ENCODE results near the gene LRRIQ1.
"Not testable (repeated sequence)": the region's sequence is repeated elsewhere in the genome, so short reads cannot be mapped to it uniquely, and the experiment has no call there.

The LRRIQ1 gene, protein sequence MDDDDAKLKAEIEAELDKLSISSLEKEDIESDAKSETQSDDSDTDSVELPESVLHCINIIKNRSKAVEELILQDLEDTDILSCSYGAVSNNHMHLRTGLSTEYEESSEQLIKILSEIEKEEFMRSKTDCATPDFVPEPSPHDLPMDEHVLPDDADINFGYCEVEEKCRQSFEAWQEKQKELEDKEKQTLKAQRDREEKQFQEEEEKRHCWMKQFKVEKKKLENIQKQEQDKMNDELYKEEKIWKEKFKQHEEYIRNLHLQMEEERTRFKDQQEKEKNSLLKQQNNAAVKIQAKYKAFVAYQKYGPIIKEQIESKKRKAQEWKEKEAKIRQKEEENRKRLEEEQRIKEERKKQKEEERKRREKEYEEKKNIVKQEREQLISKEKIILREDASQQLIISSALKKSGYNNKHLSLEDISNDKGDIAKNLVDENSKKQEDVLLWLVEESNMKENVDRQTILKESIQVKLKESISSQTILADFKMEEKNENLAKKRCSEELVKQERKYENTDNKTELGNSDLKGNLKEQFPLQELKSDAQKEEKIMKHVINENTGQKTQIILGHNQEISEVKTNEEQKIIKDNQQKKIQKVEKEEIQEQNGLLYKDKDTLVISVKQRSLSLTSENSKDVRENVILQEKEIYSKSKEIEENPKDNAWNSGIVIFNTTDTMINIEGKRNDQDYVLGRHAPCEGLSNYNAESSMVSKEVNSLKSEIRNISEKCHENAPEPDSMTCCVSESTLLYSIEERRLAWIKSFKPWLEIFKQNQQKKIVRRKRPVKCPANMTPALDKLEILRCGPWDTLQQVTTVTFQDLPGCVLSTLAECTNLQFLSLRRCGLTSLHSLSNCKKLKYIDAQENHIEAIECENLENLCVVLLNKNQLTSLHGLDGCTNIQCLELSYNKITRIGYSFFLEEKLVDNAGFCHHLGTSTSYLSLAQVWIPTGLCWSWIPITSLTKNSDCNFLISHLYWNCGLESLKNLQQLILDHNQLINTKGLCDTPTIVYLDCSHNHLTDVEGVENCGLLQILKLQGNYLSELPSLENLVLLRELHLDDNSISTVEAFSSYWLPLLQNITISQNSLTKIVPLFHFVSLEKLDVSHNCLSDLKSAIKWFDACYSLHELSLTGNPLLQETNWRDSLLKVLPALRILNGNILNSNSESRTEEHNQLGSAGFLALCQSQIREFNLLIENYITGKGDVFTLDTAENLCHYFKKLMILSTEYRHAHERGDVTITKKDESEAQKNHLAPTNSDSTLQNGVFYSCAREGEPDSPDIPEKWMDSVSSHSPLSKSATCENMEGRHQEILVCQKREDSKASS (N-terminal part only)

DNA sequence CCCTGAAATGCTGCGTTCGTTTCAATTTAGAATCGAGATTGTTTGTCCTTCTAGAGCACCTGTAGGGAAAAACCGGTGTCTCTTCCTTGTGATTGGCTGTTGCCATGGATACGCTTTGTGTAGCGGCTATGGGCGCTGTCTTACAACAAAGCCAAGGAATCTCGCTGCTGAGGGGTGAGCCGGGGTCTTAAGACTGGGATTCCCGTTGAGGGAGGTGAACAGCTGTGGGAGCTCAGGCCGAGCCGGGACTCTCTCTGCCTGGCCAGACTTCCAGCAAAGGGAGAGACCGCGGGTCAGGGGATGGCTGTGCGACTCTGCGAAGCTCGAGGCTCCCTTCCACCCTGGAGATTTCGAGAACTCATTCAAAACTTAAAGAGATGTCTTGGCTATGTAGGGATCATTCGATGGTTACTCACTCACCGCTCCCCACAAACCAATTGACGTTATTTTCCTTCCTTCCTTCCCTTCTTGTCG, at the start of gene LRRIQ1, which contains the start of gene TSPAN19:
Gene LRRIQ1, plus strand, starts transcription at position 118 of the 474 bp plus-strand sequence. CDS start 1,826 bp downstream, outside the sequence.
Gene TSPAN19, minus strand, starts transcription at position 44 of the 474 bp plus-strand sequence. CDS start 6,331 bp downstream, outside the sequence.
- no peak for DNase-seq (ENCODE audit: low read depth in 2 of 2)

DNA sequence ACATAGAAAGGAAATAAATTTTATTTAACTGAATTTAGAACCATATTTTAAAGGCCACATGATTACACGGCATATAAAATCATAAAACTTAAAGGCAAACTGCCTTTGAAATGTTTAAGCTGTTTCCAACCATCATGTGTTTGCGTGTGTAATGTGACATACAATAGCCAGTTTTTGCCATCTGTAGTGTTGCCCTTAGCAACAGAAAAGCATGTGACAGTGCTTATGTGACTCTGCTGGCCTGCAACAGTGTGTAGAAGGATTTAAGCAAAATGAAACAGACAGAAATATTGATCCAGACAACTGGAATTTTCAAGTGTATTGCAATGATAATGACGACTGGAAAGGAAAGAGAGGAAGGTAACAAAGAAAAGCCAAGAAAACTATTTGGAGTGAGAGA, 49.6 kb upstream of the LRRIQ1 start:
- DNase-seq (ENCODE audit: low read depth in 2 of 2) = no peak

DNA sequence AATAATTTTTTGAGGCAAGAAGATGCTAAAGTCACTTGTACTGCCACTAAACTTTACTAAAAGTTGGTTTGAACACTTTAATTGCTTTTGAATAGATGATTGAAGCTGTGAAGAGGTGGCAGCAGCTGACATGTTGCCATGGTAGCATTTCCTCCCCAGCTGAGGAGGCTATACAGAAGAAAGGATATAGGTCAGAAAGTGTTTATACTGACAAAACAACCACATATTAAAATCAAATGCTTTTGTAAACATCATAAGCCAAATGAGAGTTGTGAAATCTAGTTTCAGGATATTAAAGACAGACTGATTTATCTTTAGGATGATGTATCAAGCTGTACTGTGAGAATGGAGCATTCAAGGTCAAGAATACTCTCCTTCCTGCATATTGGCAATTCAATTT, 41.7 kb upstream of the LRRIQ1 start:
- no peak for DNase-seq (ENCODE audit: low read depth in 2 of 2)

DNA sequence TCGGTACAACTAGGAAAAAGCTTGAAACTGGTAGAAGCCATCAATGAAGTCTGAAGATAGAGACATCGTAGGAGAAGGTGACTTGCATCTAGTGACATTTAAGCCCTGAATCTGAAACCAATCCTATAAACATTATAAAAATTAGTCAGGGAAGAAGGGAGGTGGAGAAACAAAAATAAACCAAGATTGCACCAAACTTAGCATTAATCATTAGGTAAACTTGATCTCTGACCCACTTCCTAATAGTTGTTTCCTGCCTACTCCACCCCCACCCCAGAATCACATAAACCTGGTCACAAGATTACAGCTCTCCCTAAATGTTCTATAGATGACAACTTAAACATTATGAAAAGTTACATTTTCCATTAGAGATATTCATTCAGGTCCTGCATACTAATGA, 40.5 kb upstream of the LRRIQ1 start:
- DNase-seq (ENCODE audit: low read depth in 2 of 2) = no peak

DNA sequence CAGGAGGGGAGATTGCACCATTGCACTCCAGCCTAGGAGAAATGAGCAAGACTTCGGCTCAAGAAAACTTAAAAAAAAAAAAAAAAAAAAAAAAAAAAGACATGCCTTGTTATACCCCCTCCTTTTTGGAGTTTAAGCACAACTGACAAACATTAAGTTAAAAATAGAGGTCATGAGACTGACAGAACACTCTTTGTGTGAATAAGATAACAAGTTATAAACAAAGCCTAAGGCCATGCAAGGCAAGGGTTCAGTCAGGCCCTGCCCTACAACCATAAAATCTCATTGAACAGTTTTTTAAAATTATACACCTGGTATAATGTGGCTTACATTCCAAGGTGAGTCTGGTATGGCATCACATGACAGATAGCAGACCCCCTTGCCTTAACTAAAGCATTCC, 39.4 kb upstream of the LRRIQ1 start:
- no peak for DNase-seq (ENCODE audit: low read depth in 2 of 2)

DNA sequence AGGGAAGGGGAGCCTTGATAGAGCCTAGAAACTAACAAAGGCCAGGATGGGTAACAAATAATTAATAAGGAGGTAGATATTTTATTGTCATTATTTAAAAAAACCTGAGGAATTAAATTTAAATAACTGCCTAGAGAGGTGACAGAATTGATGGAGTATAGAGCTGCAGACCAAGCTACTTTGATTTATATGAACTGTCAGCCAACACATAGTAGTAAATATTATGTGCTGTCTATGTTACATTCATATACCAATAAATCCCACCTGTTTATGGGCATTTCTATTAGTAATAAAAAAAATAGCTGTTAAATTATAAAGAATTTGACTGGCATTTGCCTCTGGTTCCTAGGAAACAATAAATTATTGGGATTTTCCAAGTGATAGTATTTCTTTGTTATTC, 37.8 kb upstream of the LRRIQ1 start:
- DNase-seq (ENCODE audit: low read depth in 2 of 2) = no peak

DNA sequence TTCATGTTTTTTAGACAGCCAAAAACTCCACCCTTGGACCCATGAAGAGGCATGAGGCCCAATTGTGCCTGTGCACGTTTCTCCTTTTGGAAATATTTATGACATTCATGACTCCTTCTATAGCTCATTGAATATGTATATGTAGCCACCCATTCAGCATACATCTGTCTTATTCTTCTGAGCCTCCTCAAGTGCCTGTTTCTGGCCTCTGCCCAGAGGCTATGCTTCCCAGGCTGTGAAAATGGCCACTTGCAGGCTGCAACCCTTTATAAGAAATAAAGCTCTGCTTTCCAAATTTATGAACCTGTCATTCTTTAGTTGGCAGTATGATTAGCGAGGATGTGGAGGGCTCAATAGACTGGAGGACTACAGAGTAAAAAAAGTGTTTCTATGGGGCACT, 35.4 kb upstream of the LRRIQ1 start:
- no peak for DNase-seq (ENCODE audit: low read depth in 2 of 2)

DNA sequence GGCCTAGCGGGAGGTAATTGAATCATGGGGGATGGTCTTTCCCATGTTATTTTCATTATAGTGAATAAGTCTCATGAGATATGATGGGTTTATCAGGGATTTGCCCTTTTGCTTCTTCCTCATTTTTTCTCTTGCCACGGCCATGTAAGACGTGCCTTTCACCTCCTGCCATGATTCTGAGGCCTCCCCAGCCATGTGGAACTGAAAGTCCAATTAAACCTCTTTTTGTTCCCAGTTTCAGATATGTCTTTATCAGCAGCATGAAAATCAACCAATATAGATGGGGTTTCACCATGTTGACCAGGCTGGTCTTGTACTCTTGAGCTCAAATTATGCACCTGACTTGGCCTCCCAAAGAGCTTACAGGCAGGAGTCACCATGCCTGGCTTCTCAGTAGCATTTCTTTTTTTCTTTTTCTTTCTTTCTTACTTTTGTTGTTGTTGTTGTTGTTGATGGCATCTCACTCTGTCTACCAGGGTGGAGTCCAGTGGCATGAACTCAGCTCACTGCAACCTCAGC, 33.3 kb upstream of the LRRIQ1 start:
- DNase-seq (ENCODE audit: low read depth in 2 of 2) = no peak

DNA sequence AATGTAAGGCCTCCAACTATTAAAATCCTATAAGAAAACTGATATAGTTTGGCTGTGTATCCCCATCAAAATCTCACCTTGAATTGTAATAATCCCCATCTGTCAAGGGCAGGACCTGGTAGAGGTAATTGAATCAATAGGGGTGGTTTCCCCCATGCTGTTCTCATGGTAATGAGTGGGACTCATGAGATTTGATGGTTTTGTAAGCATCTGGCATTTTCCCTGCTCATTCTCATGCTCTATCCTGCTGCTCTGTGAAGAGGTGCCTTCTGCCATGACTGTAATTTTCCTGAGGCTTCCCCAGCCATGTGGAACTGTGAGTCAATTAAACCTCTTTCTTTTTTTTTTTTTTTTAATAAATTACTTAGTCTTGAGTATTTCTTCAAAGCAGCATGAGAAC, 31.9 kb upstream of the LRRIQ1 start:
- no peak for DNase-seq (ENCODE audit: low read depth in 2 of 2)

DNA sequence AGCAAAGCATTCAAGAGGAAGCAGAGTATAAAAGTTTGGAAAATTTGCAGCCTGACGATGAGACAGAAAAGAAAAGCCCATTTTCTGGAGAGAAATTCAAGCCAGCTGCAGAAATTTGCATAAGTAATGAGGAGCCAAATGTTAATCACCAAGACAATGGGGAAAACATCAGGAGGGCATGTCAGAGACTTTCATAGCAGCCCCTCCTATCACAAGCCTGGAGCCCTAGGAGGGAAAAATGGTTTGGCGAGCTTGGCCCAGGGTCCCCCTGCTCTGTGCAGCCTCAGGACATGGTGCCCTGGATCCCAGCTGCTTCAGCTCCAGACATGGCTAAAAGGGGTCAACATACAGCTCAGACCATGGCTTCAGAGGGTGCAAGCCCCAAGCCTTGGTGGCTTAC, 31.1 kb upstream of the LRRIQ1 start:
- DNase-seq (ENCODE audit: low read depth in 2 of 2) = not testable (repeated sequence)

DNA sequence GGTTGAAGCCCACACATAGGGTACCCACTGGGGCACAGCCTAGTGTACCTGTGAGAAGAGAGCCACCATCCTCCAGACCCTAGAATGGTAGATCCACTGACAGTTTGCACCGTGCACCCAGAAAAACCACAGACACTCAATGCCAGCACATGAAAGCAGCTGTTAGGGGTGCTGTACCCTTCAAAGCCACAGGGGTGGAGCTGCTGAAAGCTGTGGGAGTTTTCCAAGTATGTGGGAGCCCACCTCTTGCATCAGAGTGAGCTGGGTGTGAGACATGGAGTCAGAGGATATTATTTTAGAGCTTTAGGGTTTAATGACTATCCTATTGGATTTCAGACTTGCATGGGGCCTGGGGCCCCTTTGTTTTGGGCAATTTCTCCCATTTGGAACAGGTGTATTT, 30.5 kb upstream of the LRRIQ1 start:
- DNase-seq (ENCODE audit: low read depth in 2 of 2) = no peak

DNA sequence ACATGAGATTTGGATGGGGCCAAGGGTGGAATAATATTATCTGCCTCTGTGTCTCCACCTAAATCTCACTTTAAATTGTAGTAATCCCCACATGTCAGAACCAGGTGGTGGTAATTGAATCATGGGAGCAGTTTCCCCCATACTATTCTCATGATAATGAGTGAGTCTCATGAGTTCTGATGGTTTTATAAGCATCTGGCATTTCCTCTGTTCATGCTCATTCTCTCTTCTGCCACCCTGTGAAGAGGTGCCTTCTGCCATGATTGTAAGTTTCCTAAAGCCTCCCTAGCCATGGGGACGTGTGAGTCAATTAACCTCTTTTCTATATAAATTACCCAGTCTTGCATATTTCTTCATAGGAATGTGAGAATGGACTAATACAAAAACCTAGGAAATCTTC, 29.9 kb upstream of the LRRIQ1 start:
- no peak for DNase-seq (ENCODE audit: low read depth in 2 of 2)

DNA sequence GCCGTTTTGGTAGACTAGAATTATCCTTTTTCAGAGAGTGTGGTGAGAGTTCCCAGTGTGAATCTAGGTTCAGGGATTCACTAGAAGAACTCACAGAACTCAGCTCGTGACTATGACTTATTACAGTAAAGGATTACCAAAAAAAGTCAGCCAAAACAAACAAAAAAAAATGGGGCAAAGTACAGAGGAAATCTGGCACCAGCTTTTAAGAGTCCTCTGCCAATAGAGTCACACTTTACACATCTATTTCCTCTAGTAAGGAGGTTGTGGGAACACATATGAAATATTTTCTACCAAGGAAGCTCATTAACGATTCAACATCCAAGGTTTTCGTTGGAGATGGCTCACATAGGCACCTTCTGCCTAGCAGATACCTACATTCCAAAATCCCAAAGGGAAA, 28.3 kb upstream of the LRRIQ1 start:
- DNase-seq (ENCODE audit: low read depth in 2 of 2) = no peak

DNA sequence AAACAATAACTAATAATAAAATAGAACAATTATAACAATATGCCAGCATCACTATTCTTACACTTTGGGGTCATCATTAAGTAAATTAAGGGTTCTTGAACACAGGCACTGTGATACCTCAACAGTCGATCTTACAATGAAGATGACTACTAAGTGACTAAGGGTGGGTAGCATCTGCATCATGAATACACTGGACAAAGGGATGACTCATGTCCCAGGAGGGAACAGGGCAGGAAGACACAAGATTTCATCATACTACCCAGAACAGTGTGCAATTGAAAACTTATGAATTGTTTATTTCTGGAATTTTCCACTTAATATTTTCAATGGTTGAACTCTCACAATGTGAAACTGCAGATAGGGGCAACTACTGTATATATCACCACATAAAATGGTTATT, 19.7 kb upstream of the LRRIQ1 start:
- DNase-seq (ENCODE audit: low read depth in 2 of 2) = no peak

DNA sequence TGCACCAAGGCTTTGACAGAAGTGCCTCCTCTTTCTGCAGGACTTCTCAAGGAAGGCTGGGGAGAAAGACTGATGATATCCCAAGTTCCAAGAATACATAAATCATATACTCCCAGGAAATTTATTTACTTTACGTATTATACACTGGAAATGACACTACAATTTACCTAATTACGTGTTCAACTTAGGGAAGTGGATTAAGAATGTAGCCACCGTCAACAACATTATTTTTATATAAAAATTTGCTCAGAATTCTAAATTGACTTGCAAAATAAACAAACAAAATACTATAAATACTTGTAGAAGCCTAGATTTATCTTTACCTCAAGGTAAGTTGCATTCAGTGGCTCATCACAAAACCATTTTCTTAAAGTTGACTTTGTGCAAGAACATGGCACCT, 19.0 kb upstream of the LRRIQ1 start:
- no peak for DNase-seq (ENCODE audit: low read depth in 2 of 2)

DNA sequence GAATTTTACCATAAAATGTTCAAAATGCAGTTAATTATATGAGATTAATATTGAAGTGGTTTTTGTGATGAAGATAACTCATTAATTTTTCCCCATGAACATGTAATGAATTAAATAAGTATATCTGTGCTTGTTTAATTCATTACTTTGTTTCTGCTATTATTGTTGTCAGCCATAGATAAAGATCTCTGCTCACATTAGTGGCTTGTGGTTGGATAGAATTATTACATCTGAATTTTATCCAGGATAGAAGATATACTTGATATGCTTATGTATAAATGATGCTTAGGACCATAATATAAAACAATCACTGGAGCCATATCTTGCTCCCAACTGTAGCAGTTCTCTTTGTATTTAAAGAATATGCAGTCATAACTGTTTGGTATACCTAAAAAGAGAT, 18.5 kb upstream of the LRRIQ1 start:
- no peak for DNase-seq (ENCODE audit: low read depth in 2 of 2)

DNA sequence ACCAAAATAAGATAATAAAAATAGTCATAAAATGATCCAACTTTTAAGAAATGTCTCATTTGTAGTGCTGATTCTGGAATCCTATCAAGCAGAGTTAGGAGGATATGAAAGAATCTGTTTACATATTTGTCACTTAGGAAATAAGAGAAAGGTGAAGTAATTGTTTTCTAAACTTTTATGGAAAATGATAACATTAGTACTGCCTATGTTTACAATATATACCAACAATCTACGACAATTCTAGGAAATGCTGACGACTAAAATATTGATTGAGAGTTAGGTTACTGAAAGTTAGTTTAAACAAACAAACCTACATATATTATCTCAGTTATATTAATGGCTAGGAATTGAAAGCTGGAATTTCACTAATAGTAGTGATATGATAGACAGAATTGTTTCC, 18.1 kb upstream of the LRRIQ1 start:
- no peak for DNase-seq (ENCODE audit: low read depth in 2 of 2)

DNA sequence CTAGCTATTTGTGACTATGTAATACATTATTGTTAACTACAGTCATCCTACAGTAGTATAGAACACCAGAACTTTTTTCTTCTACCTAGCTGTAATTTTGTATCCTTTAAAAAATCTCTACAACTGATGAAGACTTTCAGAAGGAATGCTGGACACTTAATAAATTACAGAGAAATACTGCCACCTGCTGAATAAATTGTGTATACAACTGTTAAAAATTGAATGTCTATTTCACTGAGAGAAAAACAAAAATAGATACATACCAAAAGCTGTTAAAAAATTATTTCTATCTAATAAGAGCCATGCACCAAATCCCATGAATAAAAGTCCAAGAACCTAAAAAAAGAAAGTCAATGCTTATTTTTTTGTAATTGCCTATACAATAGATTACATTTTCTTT, 6.7 kb upstream of the LRRIQ1 start:
- DNase-seq (ENCODE audit: low read depth in 2 of 2) = no peak

DNA sequence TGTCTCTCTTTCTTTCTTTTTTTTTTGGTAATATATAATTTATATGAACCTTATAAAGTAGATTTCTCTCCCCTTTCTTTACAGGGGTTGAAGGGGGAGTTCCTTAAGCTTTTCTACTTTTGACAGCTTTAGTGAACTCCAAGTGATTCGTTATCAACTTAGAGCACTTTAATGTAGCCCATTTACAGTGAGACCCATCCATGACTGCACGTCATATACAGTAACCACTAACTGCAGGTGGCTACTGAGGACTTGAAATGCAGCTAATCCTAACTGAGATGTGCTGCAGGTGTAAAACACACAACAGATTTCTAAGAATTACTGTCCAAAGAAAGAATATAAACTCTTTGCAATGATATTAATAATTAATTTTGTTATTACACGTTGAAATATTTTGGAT, 582 bp downstream of the LRRIQ1 start:
- DNase-seq (ENCODE audit: low read depth in 2 of 2) = no peak

DNA sequence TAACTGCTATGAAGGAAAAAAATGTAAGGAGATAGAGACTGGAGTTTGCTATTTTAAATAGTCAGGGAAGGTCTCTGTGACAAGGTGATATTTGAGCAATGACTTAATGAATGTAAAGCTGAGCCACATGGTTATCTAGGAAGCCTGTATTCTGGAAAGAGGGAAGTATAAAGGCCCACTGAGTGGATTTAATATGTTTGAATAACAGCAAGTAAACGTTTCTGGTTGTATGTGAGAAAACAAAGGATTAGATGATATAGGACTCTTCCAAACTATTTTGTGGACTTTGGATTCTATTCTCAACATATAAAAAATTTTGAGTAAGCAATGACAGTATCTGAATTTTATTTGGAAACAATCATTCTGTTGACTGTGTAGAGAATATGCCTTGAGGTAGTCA, 5.2 kb downstream of the LRRIQ1 start:
- no peak for DNase-seq (ENCODE audit: low read depth in 2 of 2)

DNA sequence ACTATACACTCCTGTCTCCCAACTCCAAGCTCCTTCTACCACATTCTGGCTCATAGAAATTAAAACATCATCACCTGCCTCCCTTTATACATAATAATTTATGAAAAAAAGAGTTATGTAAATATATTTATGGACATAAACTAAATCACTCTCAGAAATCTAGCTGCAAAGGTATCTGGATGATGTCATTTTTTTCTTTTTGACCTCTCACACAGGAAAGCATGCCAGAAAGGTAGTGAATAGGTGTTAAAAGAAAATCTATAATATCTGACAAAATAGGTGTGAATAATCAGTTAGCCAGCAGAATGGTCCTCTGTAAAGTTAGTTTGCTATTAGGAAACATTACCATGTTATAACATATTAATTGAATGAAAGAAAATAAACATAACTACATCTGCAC, 7.7 kb downstream of the LRRIQ1 start:
- no peak for DNase-seq (ENCODE audit: low read depth in 2 of 2)

All from stimulated activated CD8-positive, alpha-beta memory T cell treated with anti-CD3 and anti-CD28 coated beads, Interleukin-2, amount 100 ng/mL, for 1 hour (primary cell).